CD4-positive, CD25-positive, alpha-beta regulatory T cell (primary cell): ENCODE results near the gene MIER2. TPM values are rescaled to one million over a fixed set of nuclear protein-coding genes. Genes with fewer than 3 reads are reported as not detected.
A peak's percentile ranks its signal among the peaks of the same experiment; 100 is the strongest.

ENCODE experiments used
- ATAC-seq, 2 donors: fragments of 150-1000 bp; cut with Tn5 transposase; one replicate each; pipeline ENCODE4 v1.10.0; 2021; ENCODE audit warnings: low read depth in 2 of 2, moderate number of reproducible peaks in 2 of 2, moderate library complexity in 1 of 2
- DNase-seq, 3 donors: peaks; one replicate each; pipeline versions ENCODE4 v3.0.0 to v3.0.0-alpha.2; 2012 to 2022; ENCODE audit warnings: mixed read lengths in 1 of 3
- H3K27ac ChIP-seq: one replicate; pipeline ENCODE4 v1.7.0; 2013; ENCODE audit warnings: mild to moderate bottlenecking, low read length; ENCODE audit not compliant: insufficient read depth, poor library complexity, severe bottlenecking
- H3K27me3 ChIP-seq: one replicate; pipeline ENCODE4 v1.7.0; 2013; ENCODE audit warnings: low read length; ENCODE audit not compliant: control insufficient read depth, insufficient read depth
- H3K36me3 ChIP-seq: one replicate; pipeline ENCODE4 v1.7.0; 2013; ENCODE audit warnings: mild to moderate bottlenecking, low read length, moderate library complexity; ENCODE audit not compliant: control insufficient read depth, insufficient read depth
- H3K4me1 ChIP-seq: 2 replicates; pipeline ENCODE4 v1.7.0; 2013; ENCODE audit warnings: mild to moderate bottlenecking, low read length; ENCODE audit not compliant: insufficient read depth, control insufficient read depth, poor library complexity, severe bottlenecking
- H3K4me3 ChIP-seq: one replicate; pipeline ENCODE4 v1.7.0; 2013; ENCODE audit warnings: low read depth, mild to moderate bottlenecking, low read length, moderate library complexity
- H3K9me3 ChIP-seq, 2 experiments: 1 replicate in 1 of 2; 2 replicates in 1 of 2; pipeline ENCODE4 v1.7.0; 2013; ENCODE audit warnings: low read length in 2 of 2, mild to moderate bottlenecking in 1 of 2, moderate library complexity in 1 of 2; ENCODE audit not compliant: control insufficient read depth in 2 of 2
- H3K27ac Mint-ChIP-seq, 3 donors: one replicate each; pipeline ENCODE4 v1.8.0; 2020 to 2022; ENCODE audit warnings: mild to moderate bottlenecking in 3 of 3, mixed read lengths in 3 of 3, moderate library complexity in 2 of 3
- H3K27me3 Mint-ChIP-seq: one replicate; pipeline ENCODE4 v1.8.0; 2022; ENCODE audit warnings: mild to moderate bottlenecking, mixed read lengths
- H3K36me3 Mint-ChIP-seq: one replicate; pipeline ENCODE4 v1.8.0; 2020; ENCODE audit warnings: mixed read lengths
- H3K4me1 Mint-ChIP-seq, 4 donors: one replicate each; pipeline ENCODE4 v1.8.0; 2020 to 2022; ENCODE audit warnings: mixed read lengths in 4 of 4, mild to moderate bottlenecking in 1 of 4
- H3K4me3 Mint-ChIP-seq, 4 donors: one replicate each; pipeline ENCODE4 v1.8.0; 2020 to 2022; ENCODE audit warnings: mild to moderate bottlenecking in 4 of 4, mixed read lengths in 4 of 4, moderate library complexity in 3 of 4
- H3K9me3 Mint-ChIP-seq, 7 donors: one replicate each; pipeline ENCODE4 v1.8.0; 2020 to 2022; ENCODE audit warnings: mixed read lengths in 7 of 7, mild to moderate bottlenecking in 3 of 7, moderate library complexity in 2 of 7
- polyA plus RNA-seq, 4 donors: library from polyadenylated mRNA; unstranded; fragments of 300-500 nt; fragmentation: Illumina TruSeq; gene quantifications; one replicate each; pipeline ENCODE4 v1.2.3, GENCODE V29; 2021
- total RNA-seq: library from RNA; stranded (reverse); gene quantifications from one replicate; pipeline ENCODE4 v1.2.3, GENCODE V29; 2022

MIER2 gene
- total and polyA plus RNA-seq, 5 donors from 2014 or later, result 2.0 to 15.8 (median 3.0) TPM

DNA sequence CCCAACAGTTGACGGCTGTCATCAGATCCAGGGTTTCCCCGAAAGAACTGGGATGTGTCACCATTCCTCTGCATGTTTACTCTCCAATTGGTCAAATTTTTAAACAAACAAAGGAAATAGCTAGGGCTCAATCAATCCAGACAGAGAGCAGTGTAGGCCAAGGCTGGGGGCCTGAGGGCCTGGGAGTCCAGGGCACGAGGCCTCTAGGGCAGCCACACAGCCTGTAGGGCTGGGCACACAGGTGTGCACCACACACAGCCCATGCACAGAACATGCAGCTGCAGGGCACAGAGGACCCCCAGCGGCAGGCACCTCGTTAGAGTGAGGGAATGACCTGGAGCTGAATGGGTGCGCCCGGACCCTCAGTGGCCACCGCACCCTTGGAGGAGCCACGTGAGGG is 9.5 kb downstream of the MIER2 start:
- Mint-ChIP-seq H3K4me3 (peak overlapping the region in 1 of 4 donors; percentile 15), H3K4me1 (peaks cover 13 to 30% (median 19%) of the 10 kb centered on the region in 4 donors), H3K27ac (no peak overlapping the region), H3K27me3 (no peaks in the 10 kb centered on the region), H3K9me3 (peaks cover 0 to 1% (median 0%) of the 10 kb centered on the region in 7 donors), H3K36me3 (peaks cover 24% of the 10 kb centered on the region)
- H3K4me3 ChIP-seq, result no peak overlapping the region
- ATAC-seq, result no peak
- peaks cover 20% of the 10 kb centered on the region for H3K36me3 ChIP-seq
- peaks cover under 1% of the 10 kb centered on the region for H3K4me1 ChIP-seq
- H3K27ac ChIP-seq, result no peak overlapping the region
- H3K9me3 ChIP-seq, result peaks cover 0 to 3% of the 10 kb centered on the region in 2 experiments
- H3K27me3 ChIP-seq, result no peaks in the 10 kb centered on the region
- DNase-seq, result no peak

DNA sequence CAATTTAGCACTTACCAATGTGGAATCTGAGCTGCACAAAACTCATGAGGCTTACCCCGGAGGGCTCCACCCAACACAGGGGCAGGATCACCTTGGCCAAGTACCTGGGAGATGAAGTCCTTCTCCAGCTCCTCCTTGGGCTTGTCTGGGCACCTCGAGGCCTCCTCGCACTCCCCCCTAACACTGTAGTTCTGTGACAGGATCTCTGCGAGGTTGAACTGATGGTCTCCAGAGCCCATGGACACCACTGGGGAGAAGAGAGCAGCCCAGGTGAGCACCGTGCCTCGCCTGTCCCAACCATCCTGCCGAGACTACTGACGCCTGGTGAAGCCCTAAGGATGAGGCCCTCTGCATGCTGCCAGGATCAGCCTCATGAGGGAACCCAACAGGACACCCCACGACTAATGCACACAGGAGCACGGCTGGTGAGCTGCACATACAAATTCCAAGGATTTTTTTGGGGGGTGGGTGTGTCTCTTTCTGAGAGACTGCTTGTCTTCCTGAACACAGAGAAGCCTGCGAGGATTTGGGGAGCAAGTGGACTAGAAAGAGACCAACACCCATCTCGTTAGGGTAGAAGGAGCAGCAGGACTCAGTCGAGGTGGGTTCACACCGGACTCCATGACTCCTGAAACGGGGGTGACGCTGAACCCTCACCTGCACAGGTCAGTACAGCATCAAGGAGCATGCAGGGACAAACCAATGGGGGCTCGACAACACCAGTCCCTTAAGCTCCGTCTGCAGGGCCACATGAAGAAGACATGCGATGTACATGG is 10.1 kb downstream of the MIER2 start:
- peaks cover 24% of the 10 kb centered on the region for H3K36me3 ChIP-seq
- H3K27ac ChIP-seq, result no peak overlapping the region
- DNase-seq (no peak), ATAC-seq (no peak)
- peaks cover 0 to 3% of the 10 kb centered on the region in 2 experiments for H3K9me3 ChIP-seq
- Mint-ChIP-seq H3K9me3 (peaks cover 0 to 2% (median 0%) of the 10 kb centered on the region in 7 donors), H3K4me3 (no peak overlapping the region), H3K27me3 (no peaks in the 10 kb centered on the region), H3K36me3 (peaks cover 18% of the 10 kb centered on the region), H3K27ac (no peak overlapping the region), H3K4me1 (peaks cover 7 to 24% (median 17%) of the 10 kb centered on the region in 4 donors)
- H3K27me3 ChIP-seq, result no peaks in the 10 kb centered on the region
- no peaks in the 10 kb centered on the region for H3K4me1 ChIP-seq
- H3K4me3 ChIP-seq, result no peak overlapping the region

DNA sequence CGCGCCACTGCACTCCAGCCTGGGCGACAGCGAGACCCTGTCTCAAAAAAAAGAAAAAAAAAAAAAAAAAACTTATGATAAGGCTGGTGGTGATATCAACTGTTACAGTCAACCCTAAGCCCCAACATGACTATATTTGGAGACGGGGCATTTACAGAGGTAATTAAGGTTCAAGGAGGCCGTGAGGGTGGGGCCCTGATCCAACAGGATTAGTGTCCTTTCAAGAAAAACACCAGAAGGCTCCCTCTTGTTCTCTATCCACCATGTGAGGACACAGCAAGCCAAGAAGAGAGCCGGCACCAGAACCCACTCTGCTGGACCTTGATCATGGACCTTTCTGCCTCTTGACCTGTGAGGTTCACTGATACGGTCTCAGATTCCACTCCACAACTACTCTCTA is 14.1 kb downstream of the MIER2 start:
- H3K4me1 Mint-ChIP-seq, result no peaks in the 10 kb centered on the region
- no peaks in the 10 kb centered on the region for H3K4me1 ChIP-seq
- H3K4me3 Mint-ChIP-seq, result no peak overlapping the region
- peaks cover 38% of the 10 kb centered on the region for H3K36me3 Mint-ChIP-seq
- peaks cover 60% of the 10 kb centered on the region for H3K36me3 ChIP-seq
- H3K27me3 Mint-ChIP-seq, result no peaks in the 10 kb centered on the region
- no peak overlapping the region for H3K4me3 ChIP-seq
- DNase-seq (no peak), ATAC-seq (no peak)
- peaks cover 9 to 16% of the 10 kb centered on the region in 2 experiments for H3K9me3 ChIP-seq
- peaks cover 0 to 7% (median 0%) of the 10 kb centered on the region in 7 donors for H3K9me3 Mint-ChIP-seq
- H3K27ac Mint-ChIP-seq, result no peak overlapping the region
- H3K27me3 ChIP-seq, result no peaks in the 10 kb centered on the region
- H3K27ac ChIP-seq, result no peak overlapping the region

DNA sequence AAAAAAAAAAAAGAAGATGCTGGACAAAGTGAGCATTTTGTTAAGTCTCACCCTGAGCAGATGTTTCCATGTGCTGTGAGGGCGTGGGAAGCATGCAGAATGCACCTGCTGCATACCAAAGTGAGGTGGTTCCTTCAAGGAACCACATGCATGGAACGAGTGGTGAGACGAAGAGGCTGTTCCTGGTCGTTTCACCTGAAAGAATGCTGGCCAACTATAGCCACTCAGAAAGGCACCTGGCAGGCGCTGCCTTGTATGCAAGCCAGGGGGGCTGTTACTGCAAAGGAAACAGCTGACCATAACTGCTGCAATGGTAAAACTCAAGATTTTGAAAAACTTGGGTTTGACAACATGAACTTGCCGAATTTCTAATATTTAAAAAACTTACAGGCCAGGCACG is 14.7 kb downstream of the MIER2 start:
- Mint-ChIP-seq H3K4me1 (no peaks in the 10 kb centered on the region), H3K36me3 (peaks cover 38% of the 10 kb centered on the region), H3K4me3 (no peak overlapping the region), H3K27ac (no peak overlapping the region), H3K9me3 (peaks cover 0 to 7% (median 0%) of the 10 kb centered on the region in 7 donors), H3K27me3 (no peaks in the 10 kb centered on the region)
- H3K27me3 ChIP-seq, result no peaks in the 10 kb centered on the region
- H3K9me3 ChIP-seq, result peaks cover 9 to 16% of the 10 kb centered on the region in 2 experiments
- ATAC-seq (no peak), DNase-seq (no peak)
- H3K4me1 ChIP-seq, result no peaks in the 10 kb centered on the region
- H3K36me3 ChIP-seq, result peaks cover 66% of the 10 kb centered on the region
- no peak overlapping the region for H3K27ac ChIP-seq
- no peak overlapping the region for H3K4me3 ChIP-seq

DNA sequence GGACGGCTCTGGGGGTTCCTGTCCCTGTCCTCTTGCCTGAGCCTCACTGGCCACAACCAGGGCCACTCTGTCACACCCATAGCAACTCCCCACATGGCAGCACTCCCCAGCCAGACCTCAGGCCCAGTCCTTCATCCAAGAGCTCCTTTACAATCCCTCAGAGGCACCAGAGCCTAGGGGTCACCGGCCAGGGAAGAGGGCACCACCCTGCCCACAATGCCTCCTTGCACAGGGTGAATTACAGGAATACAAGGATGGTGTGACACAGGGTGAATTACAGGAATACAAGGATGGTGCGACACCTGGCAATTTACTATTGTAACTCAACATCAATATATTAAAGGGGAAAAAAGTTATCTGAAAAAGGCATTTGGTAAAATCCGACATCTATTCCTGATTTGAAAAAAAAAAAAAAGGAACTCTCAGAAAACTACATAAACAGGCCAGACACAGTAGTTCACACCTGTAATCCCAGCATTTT is 16.5 kb downstream of the MIER2 start:
- Mint-ChIP-seq H3K9me3 (peaks cover 0 to 7% (median 0%) of the 10 kb centered on the region in 7 donors), H3K4me1 (no peaks in the 10 kb centered on the region), H3K4me3 (no peak overlapping the region), H3K27ac (no peak overlapping the region), H3K27me3 (no peaks in the 10 kb centered on the region), H3K36me3 (peaks cover 34% of the 10 kb centered on the region)
- DNase-seq (no peak), ATAC-seq (no peak)
- Histone ChIP-seq H3K4me3 (no peak overlapping the region), H3K27ac (no peak overlapping the region), H3K9me3 (peaks cover 9 to 16% of the 10 kb centered on the region in 2 experiments), H3K36me3 (peaks cover 61% of the 10 kb centered on the region), H3K4me1 (no peaks in the 10 kb centered on the region), H3K27me3 (no peaks in the 10 kb centered on the region)

DNA sequence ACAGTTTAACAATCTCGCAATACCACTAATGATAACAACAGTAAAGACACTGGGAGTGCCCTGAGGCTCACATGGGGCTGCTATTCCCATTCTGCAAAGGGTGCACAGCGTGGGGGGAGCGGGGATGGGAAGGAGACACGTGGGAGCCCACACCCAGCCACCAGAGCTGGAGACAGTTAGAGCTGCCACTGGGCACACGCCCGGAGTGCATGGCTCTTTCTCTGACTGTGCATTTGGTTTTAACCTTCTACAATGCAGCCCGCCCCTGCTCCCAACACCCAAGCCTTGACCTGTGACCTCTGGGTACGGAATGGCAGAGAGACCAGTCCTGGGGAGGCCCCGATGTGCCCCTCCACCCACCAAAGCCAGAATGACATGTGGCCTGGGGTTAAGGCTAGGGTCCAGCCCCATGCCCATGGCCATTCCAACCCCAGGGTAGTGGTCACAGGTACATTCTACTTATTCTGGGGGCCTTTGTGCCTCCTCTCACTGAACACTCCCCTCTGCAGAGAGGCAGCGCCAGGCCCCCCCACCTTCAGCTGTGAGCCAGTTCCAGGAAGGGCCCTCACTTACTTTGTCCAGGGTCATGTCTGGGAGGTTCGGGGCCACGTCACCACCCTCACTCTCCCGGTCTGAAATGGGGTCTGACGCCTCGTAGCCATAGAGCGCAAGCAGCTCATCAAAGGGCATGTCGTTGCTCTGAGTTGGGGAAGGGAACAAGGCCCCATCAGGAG is 17.1 kb downstream of the MIER2 start:
- Histone ChIP-seq H3K27me3 (no peaks in the 10 kb centered on the region), H3K4me1 (no peaks in the 10 kb centered on the region), H3K9me3 (peaks cover 9 to 16% of the 10 kb centered on the region in 2 experiments), H3K36me3 (peaks cover 64% of the 10 kb centered on the region), H3K27ac (no peak overlapping the region), H3K4me3 (no peak overlapping the region)
- no peaks in the 10 kb centered on the region for H3K27me3 Mint-ChIP-seq
- H3K9me3 Mint-ChIP-seq, result peaks cover 0 to 7% (median 0%) of the 10 kb centered on the region in 7 donors
- no peak for DNase-seq
- no peak overlapping the region for H3K27ac Mint-ChIP-seq
- ATAC-seq, result no peak
- peaks cover 34% of the 10 kb centered on the region for H3K36me3 Mint-ChIP-seq
- H3K4me1 Mint-ChIP-seq, result no peaks in the 10 kb centered on the region
- H3K4me3 Mint-ChIP-seq, result no peak overlapping the region

DNA sequence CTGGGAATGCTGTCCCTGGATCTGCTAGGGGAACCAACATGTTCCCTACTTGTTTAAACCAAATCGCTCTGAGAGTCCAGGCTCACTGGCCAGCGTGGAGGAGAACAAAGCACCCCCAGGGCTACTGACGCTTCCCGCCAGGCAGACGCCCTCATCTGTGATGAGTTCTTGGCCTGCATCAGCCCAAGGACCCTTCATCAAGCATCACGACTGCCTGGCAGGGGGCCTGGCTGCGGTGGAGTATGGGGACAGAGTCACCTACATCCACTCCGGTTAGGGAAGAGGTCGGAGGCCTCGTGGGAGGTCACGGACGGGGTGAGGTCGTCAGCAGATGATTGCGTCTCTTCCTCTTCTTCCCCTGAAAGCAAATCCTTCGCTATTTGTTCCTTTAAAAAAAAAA is 17.7 kb downstream of the MIER2 start:
- ATAC-seq, result no peak
- peaks cover 66% of the 10 kb centered on the region for H3K36me3 ChIP-seq
- H3K4me1 Mint-ChIP-seq, result no peaks in the 10 kb centered on the region

More for the DNA sequence above, 17.7 kb downstream of the MIER2 start:
- Mint-ChIP-seq H3K4me3 (no peak overlapping the region), H3K27me3 (no peaks in the 10 kb centered on the region), H3K9me3 (peaks cover 0 to 7% (median 0%) of the 10 kb centered on the region in 7 donors), H3K36me3 (peaks cover 34% of the 10 kb centered on the region), H3K27ac (no peak overlapping the region)
- H3K4me1 ChIP-seq, result no peaks in the 10 kb centered on the region
- no peak overlapping the region for H3K27ac ChIP-seq
- peaks cover 9 to 16% of the 10 kb centered on the region in 2 experiments for H3K9me3 ChIP-seq
- no peaks in the 10 kb centered on the region for H3K27me3 ChIP-seq
- no peak overlapping the region for H3K4me3 ChIP-seq
- no peak for DNase-seq
